H9 (cell line): Measurements from ENCODE around the gene TM9SF2. TPM values are rescaled to one million over a fixed set of nuclear protein-coding genes. Genes with fewer than 3 reads are reported as not detected.

ENCODE experiments used
- DNase-seq: peaks from one replicate; pipeline ENCODE4 v3.0.0-alpha.2; 2017
- H2AFZ ChIP-seq: one replicate; pipeline ENCODE4 v1.6.1; 2013; ENCODE audit warnings: mild to moderate bottlenecking, low read length, control low read depth, moderate library complexity
- H2AK5ac ChIP-seq: 2 replicates; pipeline ENCODE4 v1.6.1; 2013; ENCODE audit warnings: low read length, control low read depth, mixed read lengths; ENCODE audit not compliant: insufficient read length
- H2BK120ac ChIP-seq: one replicate; pipeline ENCODE4 v1.6.1; 2013; ENCODE audit warnings: low read depth, mild to moderate bottlenecking, low read length, control low read depth, inconsistent platforms; ENCODE audit not compliant: poor library complexity, severe bottlenecking
- H2BK12ac ChIP-seq: 2 replicates; pipeline ENCODE4 v1.6.1; 2013; ENCODE audit warnings: low read length, control low read depth, mixed read lengths, low read depth; ENCODE audit not compliant: insufficient read length
- H2BK15ac ChIP-seq: 2 replicates; pipeline ENCODE4 v1.6.1; 2013; ENCODE audit warnings: low read depth, low read length, control low read depth
- H2BK20ac ChIP-seq: one replicate; pipeline ENCODE4 v1.6.1; 2013; ENCODE audit warnings: low read depth, mild to moderate bottlenecking, low read length, control low read depth, inconsistent platforms; ENCODE audit not compliant: poor library complexity, severe bottlenecking
- H2BK5ac ChIP-seq: 2 replicates; pipeline ENCODE4 v1.6.1; 2013; ENCODE audit warnings: low read length, control low read depth, mixed read lengths; ENCODE audit not compliant: insufficient read length
- H3K14ac ChIP-seq: 2 replicates; pipeline ENCODE4 v1.6.1; 2013; ENCODE audit warnings: low read length, control low read depth; ENCODE audit not compliant: insufficient read depth
- H3K18ac ChIP-seq: 2 replicates; pipeline ENCODE4 v1.6.1; 2013; ENCODE audit warnings: low read depth, mild to moderate bottlenecking, mixed read lengths, low read length, control low read depth; ENCODE audit not compliant: insufficient read length
- H3K23ac ChIP-seq: 2 replicates; pipeline ENCODE4 v1.6.1; 2013; ENCODE audit warnings: low read length, control low read depth, mixed read lengths, low read depth; ENCODE audit not compliant: insufficient read length
- H3K23me2 ChIP-seq: 2 replicates; pipeline ENCODE4 v1.6.1; 2013; ENCODE audit warnings: low read depth, mild to moderate bottlenecking, mixed read lengths, low read length, control low read depth; ENCODE audit not compliant: insufficient read length, poor library complexity, severe bottlenecking
- H3K27ac ChIP-seq: 2 replicates; pipeline ENCODE4 v1.5.1; 2013; ENCODE audit warnings: low read length, control low read depth, mixed read lengths, low read depth; ENCODE audit not compliant: insufficient read length
- H3K27me3 ChIP-seq: 2 replicates; pipeline ENCODE4 v1.6.1; 2013; ENCODE audit warnings: low read length, control low read depth, inconsistent platforms; ENCODE audit not compliant: insufficient read depth
- H3K4ac ChIP-seq: 2 replicates; pipeline ENCODE4 v1.6.1; 2013; ENCODE audit warnings: low read depth, mild to moderate bottlenecking, control low read depth, inconsistent platforms, low read length, moderate library complexity
- H3K4me1 ChIP-seq: 2 replicates; pipeline ENCODE4 v1.6.1; 2013; ENCODE audit warnings: low read length, control low read depth, inconsistent platforms; ENCODE audit not compliant: insufficient read depth
- H3K4me2 ChIP-seq: 2 replicates; pipeline ENCODE4 v1.6.1; 2013; ENCODE audit warnings: low read length, control low read depth, mixed read lengths; ENCODE audit not compliant: insufficient read length, insufficient read depth
- H3K56ac ChIP-seq: 2 replicates; pipeline ENCODE4 v1.6.1; 2013; ENCODE audit warnings: low read depth, mild to moderate bottlenecking, mixed read lengths, low read length, control low read depth; ENCODE audit not compliant: insufficient read length
- H3K79me1 ChIP-seq: 2 replicates; pipeline ENCODE4 v1.6.1; 2013; ENCODE audit warnings: low read depth, mild to moderate bottlenecking, moderate library complexity, low read length, control low read depth, inconsistent platforms; ENCODE audit not compliant: insufficient read depth, poor library complexity, severe bottlenecking
- H3K79me2 ChIP-seq: 2 replicates; pipeline ENCODE4 v1.6.1; 2013; ENCODE audit warnings: low read length, control low read depth, inconsistent platforms; ENCODE audit not compliant: insufficient read depth
- H3K9ac ChIP-seq: 2 replicates; pipeline ENCODE4 v1.6.1; 2013; ENCODE audit warnings: low read length, control low read depth, mixed read lengths; ENCODE audit not compliant: insufficient read length; ENCODE audit errors: extremely low read depth
- H3K9me3 ChIP-seq: one replicate; pipeline ENCODE4 v1.6.1; 2013; ENCODE audit warnings: low read depth, low read length, inconsistent platforms; ENCODE audit not compliant: control insufficient read depth
- H3T11ph ChIP-seq: one replicate; pipeline ENCODE4 v1.6.1; 2013; ENCODE audit warnings: mild to moderate bottlenecking, low read length, control low read depth, inconsistent platforms
- H4K20me1 ChIP-seq: one replicate; pipeline ENCODE4 v1.6.1; 2013; ENCODE audit not compliant: control insufficient read depth, insufficient read length, insufficient read depth
- H4K5ac ChIP-seq: 2 replicates; pipeline ENCODE4 v1.6.1; 2013; ENCODE audit warnings: low read depth, mild to moderate bottlenecking, mixed read lengths, low read length, control low read depth; ENCODE audit not compliant: insufficient read length
- H4K8ac ChIP-seq: replicated peaks from 2 replicates; pipeline ENCODE4 v1.6.1; 2013; ENCODE audit warnings: low read length, control low read depth, mixed read lengths, low read depth; ENCODE audit not compliant: insufficient read length
- H4K91ac ChIP-seq: 2 replicates; pipeline ENCODE4 v1.6.1; 2013; ENCODE audit warnings: low read depth, mild to moderate bottlenecking, moderate library complexity, mixed read lengths, low read length, control low read depth; ENCODE audit not compliant: insufficient read length
- H3K27ac Mint-ChIP-seq, 3 experiments: 2 replicates in 2 of 3; 3 replicates in 1 of 3; pipeline ENCODE4 v1.8.0; 2020 to 2021; ENCODE audit warnings: mixed read lengths in 3 of 3, mild to moderate bottlenecking in 1 of 3, moderate library complexity in 1 of 3
- H3K27me3 Mint-ChIP-seq: 2 replicates; pipeline ENCODE4 v1.8.0; 2021; ENCODE audit warnings: low read depth, mild to moderate bottlenecking, moderate library complexity, mixed read lengths
- H3K36me3 Mint-ChIP-seq, 3 experiments: 2 replicates in 2 of 3; 3 replicates in 1 of 3; pipeline ENCODE4 v1.8.0; 2020 to 2021; ENCODE audit warnings: low read depth in 3 of 3, mixed read lengths in 3 of 3; ENCODE audit not compliant: insufficient read depth in 1 of 3
- H3K4me1 Mint-ChIP-seq, 2 experiments: 2 replicates each; pipeline ENCODE4 v1.8.0; 2020; ENCODE audit warnings: mixed read lengths in 2 of 2
- H3K4me3 Mint-ChIP-seq, 2 experiments: 2 replicates in 1 of 2; 3 replicates in 1 of 2; pipeline ENCODE4 v1.8.0; 2020 to 2021; ENCODE audit warnings: mild to moderate bottlenecking in 2 of 2, mixed read lengths in 2 of 2, moderate library complexity in 1 of 2
- H3K9me3 Mint-ChIP-seq, 2 experiments: 2 replicates in 1 of 2; 3 replicates in 1 of 2; pipeline ENCODE4 v1.8.0; 2020; ENCODE audit warnings: mild to moderate bottlenecking in 2 of 2, mixed read lengths in 2 of 2, moderate library complexity in 1 of 2
- CTCF ChIP-seq: fragments of 200-600 bp; sonication (generic); conservative IDR thresholded peaks from 3 replicates; pipeline ENCODE4 v1.8.0; 2021; ENCODE audit warnings: antibody characterized with exemption, mild to moderate bottlenecking
- WGBS: extraction: QIAGEN DNeasy Blood & Tissue Kit; methylation state at CpG from one replicate; pipeline ENCODE4 v1.1.7; 2013; ENCODE audit warnings: missing lambda C conversion rate, low lambda C conversion rate, mixed read lengths; ENCODE audit not compliant: insufficient read length; ENCODE audit errors: extremely low coverage; 5-methylcytosine and 5-hydroxymethylcytosine counted together
- total RNA-seq: library from RNA; stranded (reverse); gene quantifications from 2 replicates; pipeline ENCODE4 v1.2.1, GENCODE V29; 2021

TM9SF2 gene
- total RNA-seq, 1 experiment from 2014 or later, result 86.1 TPM

GRCh38 chr13:99585609-99586008 is 84.3 kb downstream of the TM9SF2 start:
- Histone ChIP-seq H4K5ac (no peak overlapping the region), H4K91ac (no peak overlapping the region), H2AK5ac (no peak overlapping the region), H3K4me2 (no peak overlapping the region), H3K79me2 (no peaks in the 10 kb centered on the region), H3K4ac (no peak overlapping the region), H2BK15ac (no peak overlapping the region), H3K23me2 (no peaks in the 10 kb centered on the region), H3K4me1 (no peaks in the 10 kb centered on the region), H2AFZ (no peak overlapping the region), H3K56ac (no peak overlapping the region), H2BK120ac (no peak overlapping the region), H3K23ac (no peak overlapping the region), H4K20me1 (no peaks in the 10 kb centered on the region), H3K79me1 (no peaks in the 10 kb centered on the region), H3K9me3 (no peaks in the 10 kb centered on the region), H2BK12ac (no peak overlapping the region), H2BK5ac (no peak overlapping the region), H2BK20ac (no peak overlapping the region), H3K27ac (no peak overlapping the region), H3K27me3 (no peaks in the 10 kb centered on the region), H3K14ac (no peak overlapping the region), H3K9ac (no peak overlapping the region), H4K8ac (no peak overlapping the region), H3K18ac (no peak overlapping the region), H3T11ph (no peak overlapping the region)
- no peak overlapping the region for H3K27ac Mint-ChIP-seq
- no peak for DNase-seq
- H3K4me3 Mint-ChIP-seq, result no peak overlapping the region
- no CpG with 5 or more reads among the region's 3 CpGs for WGBS
- peaks cover 2% of the 10 kb centered on the region for H3K27me3 Mint-ChIP-seq
- no peaks in the 10 kb centered on the region; a peak in 1 of 5 replicates for H3K9me3 Mint-ChIP-seq
- H3K36me3 Mint-ChIP-seq, result no peaks in the 10 kb centered on the region
- TF ChIP-seq CTCF, result no peak
- H3K4me1 Mint-ChIP-seq, result peaks cover 3 to 4% of the 10 kb centered on the region in 2 experiments; a peak in 1 of 4 replicates
